ENCODE measurements around the gene CSTF1.
"Not testable (repeated sequence)": the region's sequence is repeated elsewhere in the genome, so short reads cannot be mapped to it uniquely, and the experiment has no call there.

Gene CSTF1

GRCh38 chr20:56369179-56369578 lies 23.3 kb upstream of the CSTF1 start:
- DNase-seq (ENCODE audit: low read depth): no peak

- DNase-seq (ENCODE audit: low read depth): no peak
These were observed 20.5 kb upstream of the CSTF1 start for GRCh38 chr20:56371977-56372376.

GRCh38 chr20:56372850-56373249 lies 19.6 kb upstream of the CSTF1 start:
- DNase-seq (ENCODE audit: low read depth): no peak

- no peak for DNase-seq (ENCODE audit: low read depth)
These were observed 18.5 kb upstream of the CSTF1 start for GRCh38 chr20:56373942-56374341.

DNA sequence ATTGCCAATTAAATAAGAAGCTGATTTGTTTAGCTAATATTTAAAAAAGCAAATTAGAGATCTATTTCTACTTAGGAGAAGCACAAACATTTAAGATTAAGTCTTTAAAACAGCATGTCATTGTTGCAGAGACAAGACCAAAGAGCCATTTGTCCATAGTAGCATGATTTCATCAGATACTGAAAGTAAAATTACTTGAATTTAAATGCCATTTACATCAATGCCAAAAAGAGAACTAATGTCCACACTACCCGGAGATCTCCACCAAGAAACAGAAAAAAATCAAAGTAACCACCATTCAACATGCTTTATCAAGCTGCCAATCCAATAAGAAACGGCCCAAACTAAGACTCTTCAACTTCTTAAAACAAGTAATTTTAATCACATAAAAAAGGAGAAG lies 16.1 kb upstream of the CSTF1 start:
- DNase-seq (ENCODE audit: low read depth): no peak

DNA sequence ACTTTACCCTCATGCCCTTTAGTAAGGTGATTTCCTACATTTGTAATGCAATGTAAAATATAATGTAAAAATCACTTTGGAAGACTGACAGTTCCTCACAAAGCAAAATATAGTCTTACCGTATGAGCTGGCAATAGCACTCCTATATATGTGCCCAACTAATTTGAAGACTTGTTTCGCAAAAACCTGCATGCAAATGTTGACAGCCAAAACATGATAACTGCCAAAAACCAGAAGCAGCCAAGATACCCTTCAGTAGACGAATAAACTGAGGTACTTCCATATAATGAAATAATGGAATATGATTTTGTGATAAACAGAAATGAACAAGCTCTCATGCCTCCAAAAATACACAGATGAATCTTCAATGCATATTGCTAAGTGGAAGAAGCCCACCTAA lies 14.1 kb upstream of the CSTF1 start:
- no peak for DNase-seq (ENCODE audit: low read depth)

DNA sequence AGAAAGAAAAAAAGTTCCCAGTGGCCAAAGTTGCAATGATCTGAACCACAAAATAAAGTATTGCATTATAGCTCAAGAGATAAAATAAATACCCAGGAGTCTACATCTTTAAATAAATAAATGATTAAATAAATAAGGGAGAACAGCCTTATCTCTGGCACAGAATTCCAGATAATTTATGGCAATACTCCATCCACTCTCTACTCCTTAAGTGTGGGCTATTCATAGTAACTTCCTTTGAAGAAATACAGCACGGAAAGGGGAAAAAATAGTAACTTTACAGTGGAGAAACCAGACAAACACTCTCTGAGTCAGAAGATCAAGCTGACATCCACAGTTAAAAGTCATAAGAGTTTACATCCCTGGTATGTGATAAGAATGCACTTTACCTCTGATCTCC lies 12.1 kb upstream of the CSTF1 start:
- DNase-seq (ENCODE audit: low read depth): no peak

GRCh38 chr20:56381501-56381900 lies 10.9 kb upstream of the CSTF1 start:
- DNase-seq (ENCODE audit: low read depth): no peak

DNA sequence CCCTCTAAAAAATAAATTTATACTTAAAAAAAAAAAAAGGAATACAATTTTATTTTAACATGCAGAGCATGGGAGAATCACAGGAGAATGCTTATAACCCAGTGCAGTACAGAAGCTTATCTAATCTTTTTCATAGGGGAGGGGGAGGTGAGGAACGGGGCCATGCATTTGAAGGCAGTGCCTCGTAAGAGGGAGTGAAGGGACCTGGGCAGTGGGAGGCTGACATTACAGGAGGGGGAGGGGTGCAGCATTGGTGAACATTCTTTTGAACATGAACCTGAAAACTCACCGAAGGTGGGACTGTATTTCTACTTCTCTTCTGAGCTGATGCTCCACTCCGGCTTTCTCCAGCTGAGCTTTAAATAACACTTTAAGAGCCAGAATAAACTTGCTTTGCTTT lies 9.7 kb upstream of the CSTF1 start:
- DNase-seq (ENCODE audit: low read depth): no peak

- no peak for DNase-seq (ENCODE audit: low read depth)
These were observed 9.1 kb upstream of the CSTF1 start for GRCh38 chr20:56383334-56383733.

DNA sequence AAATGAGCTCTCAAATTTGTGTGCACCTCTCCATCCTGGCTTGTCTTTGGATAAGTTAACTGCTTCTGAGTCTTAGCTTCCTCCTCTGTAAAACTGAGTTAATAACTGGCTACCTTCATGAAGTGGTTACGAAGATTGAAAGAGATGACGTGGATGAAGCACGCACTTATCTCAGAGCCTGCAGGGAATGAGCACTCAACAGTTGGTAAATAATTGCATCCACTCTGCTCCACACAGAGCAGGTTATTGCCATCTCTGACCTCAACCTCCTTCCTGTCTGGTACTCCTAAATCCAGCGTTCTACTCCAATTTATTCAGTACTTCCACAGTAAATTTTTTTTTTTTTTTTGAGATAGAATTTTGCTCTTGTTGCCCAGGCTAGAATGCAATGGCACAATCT lies 7.3 kb upstream of the CSTF1 start:
- no peak for DNase-seq (ENCODE audit: low read depth)

DNA sequence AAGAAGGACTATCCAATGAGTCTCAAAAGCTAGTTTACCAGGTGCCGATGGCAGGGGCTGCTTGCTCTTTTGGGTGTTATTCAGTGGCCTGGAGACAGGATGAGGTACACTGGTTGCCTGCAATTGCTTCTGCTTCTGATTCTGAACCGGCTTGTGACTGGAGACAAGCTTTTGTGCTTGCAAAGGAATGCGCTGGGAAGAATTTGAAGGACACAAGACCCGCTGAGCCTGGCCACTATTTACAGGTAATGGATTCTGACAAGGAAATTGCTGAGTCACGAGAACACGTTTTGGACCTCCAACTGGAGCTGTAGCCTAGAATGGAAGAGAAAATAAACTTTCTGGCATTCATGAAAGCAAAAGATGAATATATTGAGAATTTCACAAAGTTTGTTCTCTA lies 6.2 kb upstream of the CSTF1 start:
- DNase-seq (ENCODE audit: low read depth): no peak

GRCh38 chr20:56388882-56389281 lies 3.6 kb upstream of the CSTF1 start:
- DNase-seq (ENCODE audit: low read depth): no peak

GRCh38 chr20:56389807-56390206 lies 2.6 kb upstream of the CSTF1 start:
- DNase-seq (ENCODE audit: low read depth): no peak

DNA sequence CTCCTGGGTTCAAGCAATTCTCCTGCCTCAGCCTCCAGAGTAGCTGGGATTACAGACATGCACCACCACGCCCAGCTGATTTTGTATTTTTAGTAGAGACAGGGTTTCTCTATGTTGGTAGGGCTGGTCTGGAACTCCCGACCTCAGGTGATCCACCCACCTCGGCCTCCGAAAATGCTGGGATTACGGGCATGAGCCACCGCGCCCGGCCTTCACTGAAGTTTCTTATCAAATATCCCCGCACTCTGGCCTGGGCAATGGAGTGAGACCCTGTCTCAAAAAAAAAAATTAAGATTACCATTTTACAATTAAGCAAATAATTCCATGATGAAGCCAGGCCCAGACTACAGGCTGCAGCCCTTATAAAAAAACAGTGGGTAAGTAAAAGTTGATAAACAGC lies 2.0 kb upstream of the CSTF1 start:
- not testable (repeated sequence) for DNase-seq (ENCODE audit: low read depth)

- DNase-seq (ENCODE audit: low read depth): no peak
These were observed 1.4 kb upstream of the CSTF1 start for GRCh38 chr20:56391037-56391436.

DNA sequence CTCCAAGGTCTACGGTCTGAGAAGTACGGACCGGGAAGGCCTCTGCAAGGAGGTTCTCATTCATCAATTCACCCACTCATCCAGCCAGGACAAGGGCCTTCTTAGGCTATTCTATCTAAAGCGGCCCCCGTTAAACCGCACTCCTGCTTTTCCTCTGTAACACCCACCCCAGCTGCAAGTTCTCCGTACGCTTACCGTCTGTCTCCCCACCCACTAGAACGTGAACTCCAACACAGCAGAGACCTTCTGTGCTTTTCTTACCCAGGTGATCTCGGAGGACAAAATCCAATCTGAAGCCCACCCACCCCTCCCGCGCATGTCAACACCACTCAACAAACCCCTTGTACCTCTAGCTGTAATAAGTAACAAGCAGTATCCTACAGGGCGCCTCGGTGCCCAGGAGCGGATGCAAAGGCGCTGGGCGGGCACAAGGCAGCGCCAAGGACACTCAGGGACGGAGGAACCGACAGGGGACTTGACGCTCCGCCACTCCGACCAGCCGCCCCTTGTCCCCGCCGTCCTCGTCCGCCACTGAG lies 781 bp upstream of the CSTF1 start:
- no peak for DNase-seq (ENCODE audit: low read depth)

DNA sequence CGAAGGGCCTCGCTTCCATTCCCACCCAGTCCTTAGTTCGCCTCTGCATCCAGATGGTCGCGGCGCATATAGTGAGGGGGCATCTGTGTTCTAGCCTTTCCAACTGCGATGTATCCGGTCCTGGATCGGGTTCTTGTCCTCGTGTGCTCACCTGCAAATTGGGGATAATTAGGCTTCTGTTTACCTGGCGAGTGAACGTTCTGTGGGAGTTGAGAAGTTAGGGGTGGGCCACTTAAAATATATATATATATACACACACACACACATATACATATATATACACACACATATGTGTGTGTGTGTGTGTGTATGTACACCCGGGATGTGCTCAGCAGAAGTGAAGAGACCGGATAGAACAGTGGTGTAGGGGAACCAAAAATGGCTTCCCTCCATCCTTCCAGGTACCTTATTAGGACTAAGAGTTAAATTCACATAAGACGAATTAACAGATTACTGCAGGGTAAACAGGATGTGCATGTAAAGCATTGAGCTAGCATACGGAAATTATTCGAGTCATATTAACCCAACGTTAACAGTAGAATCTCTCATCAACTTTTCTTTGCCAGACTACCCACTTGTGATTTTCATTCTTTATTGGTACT lies 537 bp downstream of the CSTF1 start:
- DNase-seq (ENCODE audit: low read depth): no peak

DNA sequence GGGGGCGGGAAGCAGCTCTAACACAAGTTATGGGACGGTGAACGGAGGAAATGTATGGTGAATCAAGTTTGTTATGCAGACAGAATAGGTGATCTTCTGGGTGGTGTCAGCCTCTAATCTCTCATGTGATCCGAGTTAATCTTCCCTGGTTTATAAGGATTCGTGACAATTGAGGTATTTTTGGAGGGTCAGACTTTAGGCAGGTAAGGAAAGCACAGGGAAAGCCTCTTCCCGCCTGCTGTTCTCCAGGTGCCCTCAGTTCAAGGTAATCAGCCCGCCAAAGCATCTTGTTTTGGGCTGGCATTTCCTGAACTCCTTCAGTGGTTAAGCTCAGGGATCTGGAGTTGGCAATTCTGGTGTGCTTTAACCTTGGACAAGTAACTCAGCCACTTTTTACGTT lies 1.2 kb downstream of the CSTF1 start:
- DNase-seq (ENCODE audit: low read depth): no peak

GRCh38 chr20:56395166-56395565 lies 2.7 kb downstream of the CSTF1 start:
- DNase-seq (ENCODE audit: low read depth): no peak

GRCh38 chr20:56400001-56400640 lies 7.7 kb downstream of the CSTF1 start:
- peak; percentile 61 for DNase-seq (ENCODE audit: low read depth)

- DNase-seq (ENCODE audit: low read depth): no peak
These were observed 11.0 kb downstream of the CSTF1 start for GRCh38 chr20:56403465-56403864.

GRCh38 chr20:56405356-56405755 lies 12.9 kb downstream of the CSTF1 start:
- DNase-seq (ENCODE audit: low read depth): not testable (repeated sequence)

GRCh38 chr20:56406910-56407309 lies 14.5 kb downstream of the CSTF1 start:
- no peak for DNase-seq (ENCODE audit: low read depth)

Measured in stimulated activated CD8-positive, alpha-beta memory T cell treated with anti-CD3 and anti-CD28 coated beads, Interleukin-12 subunit alpha, Interleukin-12 subunit beta, amount 100 ng/mL, for 1 hour (primary cell).